K562 (cell line): Measurements from ENCODE around the gene BICDL1. TPM values are rescaled to one million over a fixed set of nuclear protein-coding genes. Genes with fewer than 3 reads are reported as not detected.

Experiments
- ATAC-seq: fragments of 200-7000 bp; cut with Tn5 transposase; 3 replicates; pipeline ENCODE4 v1.9.1; 2020; ENCODE audit warnings: moderate library complexity
- BruUV-seq: library from RNA; stranded (reverse); fragments of 400-500 nt; replicated peaks from 2 replicates; lab custom pipeline; 2021; lab: Mats Ljungman, UMichigan
- CTCF ChIA-PET: fragments of 300-600 bp; formaldehyde crosslinking; extraction: SDS; loops from one replicate; lab custom pipeline; 2021; ENCODE audit warnings: low intra/inter-chr PET ratio; lab: Yijun Ruan, JAX
- POLR2A ChIA-PET: fragments of 300-600, 350-650 bp; sonication (Branson Sonifier 250); formaldehyde crosslinking; extraction: SDS; loops from one replicate; lab custom pipeline; 2021; ENCODE audit warnings: antibody characterized with exemption, inconsistent platforms; lab: Yijun Ruan, JAX
- DNase-seq, 4 experiments: peaks; one replicate each; pipeline versions ENCODE4 v3.0.0 to v3.0.0-alpha.2; 2011 to 2018; ENCODE audit warnings: low spot score in 3 of 4, mixed read lengths in 3 of 4; ENCODE audit errors: extremely low read depth in 1 of 4
- FAIRE-seq: peaks from 2 replicates; lab custom pipeline; 2011; peaks lifted over from hg19 to GRCh38; lab: Jason Lieb, UNC
- H2AFZ ChIP-seq: 2 replicates; pipeline ENCODE4 v1.6.0; 2011; ENCODE audit warnings: low read depth, low read length, control low read depth, inconsistent platforms
- H3K27ac ChIP-seq: fragments of 200-600 bp; 3 replicates; pipeline ENCODE4 v1.8.0; 2011; ENCODE audit warnings: low read depth, mild to moderate bottlenecking, control low read depth, inconsistent platforms, low read length, moderate library complexity, mixed read lengths; ENCODE audit errors: extremely low read depth
- H3K27me3 ChIP-seq, 2 experiments: fragments of 300-600 bp in 1 of 2; 2 replicates in 1 of 2; 3 replicates in 1 of 2; pipeline versions ENCODE4 v1.6.0 to v1.8.0; 2011; ENCODE audit warnings: inconsistent platforms in 2 of 2, low read length in 2 of 2, mild to moderate bottlenecking in 1 of 2, mixed read lengths in 1 of 2, moderate library complexity in 1 of 2; ENCODE audit not compliant: control insufficient read depth in 2 of 2, insufficient read depth in 2 of 2
- H3K36me3 ChIP-seq: fragments of 300-600 bp; 3 replicates; pipeline ENCODE4 v1.8.0; 2011; ENCODE audit warnings: mild to moderate bottlenecking, low read length, inconsistent platforms; ENCODE audit not compliant: control insufficient read depth, insufficient read depth
- H3K4me1 ChIP-seq, 2 experiments: fragments of 200-600 bp in 1 of 2; replicated peaks in 1 of 2; 2 replicates in 1 of 2; 3 replicates in 1 of 2; pipeline versions ENCODE4 v1.5.1 to v1.8.0; 2011; ENCODE audit warnings: inconsistent platforms in 2 of 2, low read length in 2 of 2, mild to moderate bottlenecking in 1 of 2, mixed read lengths in 1 of 2, moderate library complexity in 1 of 2; ENCODE audit not compliant: control insufficient read depth in 2 of 2, insufficient read depth in 2 of 2
- H3K4me2 ChIP-seq: 2 replicates; pipeline ENCODE4 v1.6.1; 2011; ENCODE audit warnings: low read length, control low read depth, inconsistent platforms, mixed read lengths; ENCODE audit not compliant: insufficient read depth
- H3K4me3 ChIP-seq: fragments of 200-600 bp; sonication (generic), shearing (Covaris generic); 2 replicates; pipeline ENCODE4 v1.5.1; 2016; ENCODE audit warnings: control low read depth, inconsistent platforms
- H3K79me2 ChIP-seq: fragments of 200-600 bp; 3 replicates; pipeline ENCODE4 v1.8.0; 2011; ENCODE audit warnings: low read length, inconsistent platforms; ENCODE audit not compliant: control insufficient read depth, insufficient read depth
- H3K9ac ChIP-seq, 2 experiments: 2 replicates each; pipeline versions ENCODE4 v1.6.0 to v1.6.1; 2011; ENCODE audit warnings: low read depth in 2 of 2, low read length in 2 of 2, control low read depth in 1 of 2, inconsistent platforms in 1 of 2, mild to moderate bottlenecking in 1 of 2, mixed read lengths in 1 of 2; ENCODE audit not compliant: insufficient read depth in 1 of 2
- H3K9me1 ChIP-seq: one replicate; pipeline ENCODE4 v1.6.0; 2011; ENCODE audit warnings: inconsistent platforms, mild to moderate bottlenecking, low read length, moderate library complexity; ENCODE audit not compliant: control insufficient read depth, insufficient read depth
- H3K9me3 ChIP-seq: replicated peaks from 2 replicates; pipeline ENCODE4 v1.5.1; 2011; ENCODE audit warnings: low read depth, low read length, inconsistent platforms; ENCODE audit not compliant: control insufficient read depth, insufficient read depth
- H4K20me1 ChIP-seq: replicated peaks from 2 replicates; pipeline ENCODE4 v1.6.1; 2011; ENCODE audit warnings: low read length, inconsistent platforms, mixed read lengths; ENCODE audit not compliant: control insufficient read depth, insufficient read depth
- ARID2 ChIP-seq: fragments of 450-650 bp; IDR thresholded peaks from 2 replicates; pipeline ENCODE4 v1.6.1; 2017; ENCODE audit warnings: antibody characterized with exemption, mild to moderate bottlenecking
- CHAMP1 ChIP-seq: fragments of 450-650 bp; IDR thresholded peaks from 2 replicates; pipeline ENCODE4 v1.6.1; 2016; ENCODE audit warnings: mild to moderate bottlenecking
- CREB3L1 ChIP-seq: fragments of 450-650 bp; IDR thresholded peaks from 2 replicates; pipeline ENCODE4 v1.6.1; 2014; ENCODE audit warnings: low read depth, mild to moderate bottlenecking, moderate library complexity, borderline replicate concordance
- PTBP1 ChIP-seq: fragments of 200-400 bp; formaldehyde crosslinking; IDR thresholded peaks from 2 replicates; pipeline ENCODE4 v1.6.1; 2017; ENCODE audit warnings: low read depth, low read length
- SAFB2 ChIP-seq: fragments of 200-400 bp; formaldehyde crosslinking; IDR thresholded peaks from 2 replicates; pipeline ENCODE4 v1.6.1; 2018; ENCODE audit warnings: borderline replicate concordance, low read length, low read depth, moderate library complexity; ENCODE audit not compliant: severe bottlenecking
- SMAD3 ChIP-seq: fragments of 450-650 bp; formaldehyde crosslinking; conservative IDR thresholded peaks from 2 replicates; pipeline ENCODE4 v1.4.0; 2020; ENCODE audit warnings: mild to moderate bottlenecking
- SMARCA4 ChIP-seq: fragments of 450-650 bp; IDR thresholded peaks from 2 replicates; pipeline ENCODE4 v1.6.1; 2016
- ZBTB8A ChIP-seq: fragments of 450-650 bp; IDR thresholded peaks from 2 replicates; pipeline ENCODE4 v1.6.1; 2018; ENCODE audit warnings: mild to moderate bottlenecking, moderate library complexity; ENCODE audit not compliant: partially characterized antibody
- ZC3H4 ChIP-seq: sonication (generic); formaldehyde crosslinking; IDR thresholded peaks from 2 replicates; pipeline ENCODE4 v1.9.0; 2021; ENCODE audit warnings: missing genetic modification reagents, borderline replicate concordance
- ZNF384 ChIP-seq: IDR thresholded peaks from 2 replicates; pipeline ENCODE4 v1.6.1; 2012; ENCODE audit warnings: low read depth, low read length, improper control_type of control experiment
- ZNF695 ChIP-seq: fragments of 450-650 bp; formaldehyde crosslinking; IDR thresholded peaks from 2 replicates; pipeline ENCODE4 v1.4.0; 2020; ENCODE audit warnings: mild to moderate bottlenecking, moderate library complexity
- ZNF696 ChIP-seq: fragments of 250-450 bp; sonication (Bioruptor Pico); conservative IDR thresholded peaks from 2 replicates; pipeline ENCODE4 v1.4.0; 2020; ENCODE audit warnings: mild to moderate bottlenecking, moderate library complexity
- WGBS: fragments of 100-300 bp; shearing (Covaris generic); methylation state at CpG from one replicate; pipeline ENCODE4 v1.1.6; 2016; ENCODE audit warnings: low coverage, mixed read lengths; ENCODE audit not compliant: insufficient coverage; ENCODE audit errors: missing lambda C conversion rate; 5-methylcytosine and 5-hydroxymethylcytosine counted together
- in situ Hi-C: fragments of 300-500 bp; cut with MboI; formaldehyde crosslinking; loops from 4 replicates; pipeline ENCODE4 v1.15.0; 2018; ENCODE audit warnings: inconsistent platforms, mixed read lengths
- intact Hi-C: fragments of 100-400 bp; cut with micrococcal nuclease; formaldehyde crosslinking; loops from 2 replicates; pipeline ENCODE4 v1.14.2; 2022
- polyA plus RNA-seq, 8 experiments: library from polyadenylated mRNA; depleted of rRNA in 4 of 8; stranded (reverse) in 5 of 8; unstranded in 3 of 8; fragments of >200 nt; fragmentation: Nextera tagmentation in 2 of 8; fragmentation: Illumina TruSeq in 1 of 8; extraction: Ambion mirVana in 2 of 8; extraction: Trizol in 1 of 8; gene quantifications; 2 replicates each; pipeline versions ENCODE4 v1.2.1 to v1.2.3, GENCODE V29; 2011 to 2014; ENCODE audit warnings: inconsistent platforms in 1 of 8, missing spikeins in 1 of 8
- total RNA-seq, 7 experiments: library from RNA; depleted of rRNA in 6 of 7; stranded (reverse); fragments of >200 nt in 6 of 7; fragmentation: Illumina TruSeq in 2 of 7; extraction: Trizol in 2 of 7; gene quantifications; 2 replicates each; pipeline versions ENCODE4 v1.2.1 to v1.2.3, GENCODE V29; 2011 to 2021; ENCODE audit warnings: low replicate concordance in 1 of 7
- TF ChIP-seq, protein P1 (sequence below): fragments of 450-650 bp; IDR thresholded peaks from 2 replicates; pipeline ENCODE4 v1.6.1; 2016; ENCODE audit warnings: antibody characterized with exemption
- TF ChIP-seq, protein P2 (sequence below): sonication (generic); formaldehyde crosslinking; IDR thresholded peaks from 2 replicates; pipeline ENCODE4 v1.8.1; 2023; ENCODE audit warnings: mild to moderate bottlenecking, missing genetic modification reagents
- TF ChIP-seq, protein P3 (sequence below): fragments of 250-450 bp; sonication (Bioruptor Pico); IDR thresholded peaks from 2 replicates; pipeline ENCODE4 v1.6.1; 2021; ENCODE audit warnings: mild to moderate bottlenecking

The BICDL1 gene
- total and polyA plus RNA-seq, 9 of the 15 experiments (the other 6 are each of a cell fraction or from before 2014, with no cell fraction given): 0.06 to 2.0 (median 0.58) TPM

- BruUV-seq: no TSS peak
- ChIA-PET CTCF (no interaction called here), POLR2A (interaction anchor here (0.6 to 3.3 kb wide), 7 partner anchors 9 to 146 kb away, joined by 3 to 27 read pairs (median 6); partner anchors contain the start of genes PXN, RAB35 and RPLP0)
- H3K4me2 ChIP-seq: no peak overlapping the region
- FAIRE-seq: no peak
- peaks cover 52% of the 10 kb centered on the region for H3K36me3 ChIP-seq
- peaks cover 5% of the 10 kb centered on the region; the same call in 1 of the 2 replicates for H4K20me1 ChIP-seq
- H3K27me3 ChIP-seq: no peaks in the 10 kb centered on the region
- no peak for DNase-seq
- H3K9me1 ChIP-seq: no peaks in the 10 kb centered on the region
- WGBS: 83% methylated on average over 2 of the region's 2 CpGs
- in situ Hi-C loops (no loop called here), intact Hi-C loops (no loop called here)
- H3K4me3 ChIP-seq: no peak overlapping the region
- no peak for ATAC-seq
- H3K27ac ChIP-seq: no peak overlapping the region
- H3K79me2 ChIP-seq: no peaks in the 10 kb centered on the region
- TF ChIP-seq ARID2 (no peak), ZC3H4 (CRISPR knock-in tag) (no peak), CREB3L1 (no peak), SMAD3 (no peak), ZBTB8A (no peak), SAFB2 (no peak), ZNF695 (CRISPR knock-in tag) (no peak), ZNF384 (no peak), ZNF696 (no peak), CHAMP1 (no peak), PTBP1 (no peak), SMARCA4 (no peak)
- TF ChIP-seq, protein P1, sequence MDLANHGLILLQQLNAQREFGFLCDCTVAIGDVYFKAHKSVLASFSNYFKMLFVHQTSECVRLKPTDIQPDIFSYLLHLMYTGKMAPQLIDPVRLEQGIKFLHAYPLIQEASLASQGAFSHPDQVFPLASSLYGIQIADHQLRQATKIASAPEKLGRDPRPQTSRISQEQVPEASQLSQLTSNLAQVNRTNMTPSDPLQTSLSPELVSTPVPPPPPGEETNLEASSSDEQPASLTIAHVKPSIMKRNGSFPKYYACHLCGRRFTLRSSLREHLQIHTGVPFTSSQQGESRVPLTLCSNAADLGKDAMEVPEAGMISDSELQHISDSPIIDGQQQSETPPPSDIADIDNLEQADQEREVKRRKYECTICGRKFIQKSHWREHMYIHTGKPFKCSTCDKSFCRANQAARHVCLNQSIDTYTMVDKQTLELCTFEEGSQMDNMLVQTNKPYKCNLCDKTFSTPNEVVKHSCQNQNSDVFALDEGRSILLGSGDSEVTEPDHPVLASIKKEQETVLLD: no peak
- TF ChIP-seq, protein P2, sequence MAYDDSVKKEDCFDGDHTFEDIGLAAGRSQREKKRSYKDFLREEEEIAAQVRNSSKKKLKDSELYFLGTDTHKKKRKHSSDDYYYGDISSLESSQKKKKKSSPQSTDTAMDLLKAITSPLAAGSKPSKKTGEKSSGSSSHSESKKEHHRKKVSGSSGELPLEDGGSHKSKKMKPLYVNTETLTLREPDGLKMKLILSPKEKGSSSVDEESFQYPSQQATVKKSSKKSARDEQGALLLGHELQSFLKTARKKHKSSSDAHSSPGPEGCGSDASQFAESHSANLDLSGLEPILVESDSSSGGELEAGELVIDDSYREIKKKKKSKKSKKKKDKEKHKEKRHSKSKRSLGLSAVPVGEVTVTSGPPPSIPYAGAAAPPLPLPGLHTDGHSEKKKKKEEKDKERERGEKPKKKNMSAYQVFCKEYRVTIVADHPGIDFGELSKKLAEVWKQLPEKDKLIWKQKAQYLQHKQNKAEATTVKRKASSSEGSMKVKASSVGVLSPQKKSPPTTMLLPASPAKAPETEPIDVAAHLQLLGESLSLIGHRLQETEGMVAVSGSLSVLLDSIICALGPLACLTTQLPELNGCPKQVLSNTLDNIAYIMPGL (CRISPR knock-in tag): no peak
- TF ChIP-seq, protein P3, sequence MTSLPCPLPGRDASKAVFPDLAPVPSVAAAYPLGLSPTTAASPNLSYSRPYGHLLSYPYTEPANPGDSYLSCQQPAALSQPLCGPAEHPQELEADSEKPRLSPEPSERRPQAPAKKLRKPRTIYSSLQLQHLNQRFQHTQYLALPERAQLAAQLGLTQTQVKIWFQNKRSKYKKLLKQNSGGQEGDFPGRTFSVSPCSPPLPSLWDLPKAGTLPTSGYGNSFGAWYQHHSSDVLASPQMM (CRISPR knock-in tag): no peak
- no peak overlapping the region for H3K9ac ChIP-seq
- H3K4me1 ChIP-seq: no peaks in the 10 kb centered on the region
- no peak overlapping the region for H2AFZ ChIP-seq
- no peaks in the 10 kb centered on the region for H3K9me3 ChIP-seq
Measured at GRCh38 chr12:120126635-120127005, 137.6 kb downstream of the BICDL1 start.
